B cell (primary cell): ENCODE data around the gene MAN1A1. TPM values are rescaled to one million over a fixed set of nuclear protein-coding genes. Genes with fewer than 3 reads are reported as not detected.
A peak's percentile ranks its signal among the peaks of the same experiment; 100 is the strongest.

Source experiments
- ATAC-seq: fragments of 200-7000 bp; cut with Tn5 transposase; one replicate; pipeline ENCODE4 v1.10.0; 2021; ENCODE audit warnings: low read depth, mild to moderate bottlenecking, moderate number of reproducible peaks, moderate library complexity
- CTCF ChIA-PET: fragments of 350-600 bp; sonication (Branson Sonifier 250); formaldehyde crosslinking; loops from one replicate; lab custom pipeline; 2021; ENCODE audit warnings: antibody characterized with exemption, inconsistent platforms; lab: Charles Lee
- POLR2A ChIA-PET: fragments of 350-600 bp; sonication (Branson Sonifier 250); formaldehyde crosslinking; loops from one replicate; lab custom pipeline; 2021; ENCODE audit warnings: antibody characterized with exemption; lab: Charles Lee
- DNase-seq: peaks from one replicate; pipeline ENCODE4 v3.0.0; 2013
- H2AFZ ChIP-seq: 2 replicates; pipeline ENCODE4 v1.6.1; 2012; ENCODE audit warnings: mild to moderate bottlenecking, low read depth, low read length; ENCODE audit not compliant: insufficient read depth, poor library complexity, severe bottlenecking
- H3K27ac ChIP-seq, 2 donors: 1 replicate in 1 of 2; 2 replicates in 1 of 2; pipeline ENCODE4 v1.5.1; 2012 to 2013; ENCODE audit warnings: low read length in 2 of 2, mild to moderate bottlenecking in 2 of 2, moderate library complexity in 1 of 2
- H3K27me3 ChIP-seq, 4 experiments: fragments of 200-600 bp in 1 of 4; sonication (generic) in 1 of 4; replicated peaks in 1 of 4; 1 replicate in 2 of 4; 2 replicates in 2 of 4; pipeline versions ENCODE4 v1.6.1 to v1.7.0; 2013 to 2016; ENCODE audit warnings: low read length in 3 of 4, mild to moderate bottlenecking in 2 of 4, mixed read lengths in 1 of 4, moderate library complexity in 1 of 4; ENCODE audit not compliant: insufficient read depth in 4 of 4, control insufficient read depth in 3 of 4; ENCODE audit errors: control extremely low read depth in 1 of 4
- H3K36me3 ChIP-seq, 2 experiments: replicated peaks in 1 of 2; 1 replicate in 1 of 2; 2 replicates in 1 of 2; pipeline versions ENCODE4 v1.6.1 to v1.7.1; 2013; ENCODE audit warnings: low read length in 1 of 2; ENCODE audit not compliant: insufficient read depth in 2 of 2, control insufficient read depth in 1 of 2; ENCODE audit errors: control extremely low read depth in 1 of 2, extremely low read depth in 1 of 2
- H3K4me1 ChIP-seq, 2 donors: fragments of 200-600 bp in 1 of 2; sonication (generic) in 1 of 2; 1 replicate in 1 of 2; 2 replicates in 1 of 2; pipeline versions ENCODE4 v1.5.1 to v1.6.1; 2013 to 2017; ENCODE audit warnings: low read length in 2 of 2; ENCODE audit not compliant: control insufficient read depth in 2 of 2, insufficient read depth in 2 of 2
- H3K4me2 ChIP-seq: replicated peaks from 2 replicates; pipeline ENCODE3; 2012; ENCODE audit warnings: mild to moderate bottlenecking, low read depth, low read length; ENCODE audit not compliant: poor library complexity, severe bottlenecking
- H3K4me3 ChIP-seq, 5 experiments: fragments of 200-600 bp in 1 of 5; sonication (generic) in 1 of 5; 1 replicate in 3 of 5; 2 replicates in 2 of 5; pipeline versions ENCODE4 v1.5.1 to v1.7.0; 2011 to 2016; ENCODE audit warnings: low read length in 4 of 5, mild to moderate bottlenecking in 4 of 5, low read depth in 2 of 5, control low read depth in 1 of 5, moderate library complexity in 1 of 5; ENCODE audit not compliant: insufficient read depth in 1 of 5; ENCODE audit errors: control extremely low read depth in 1 of 5, extremely low read depth in 1 of 5
- H3K79me2 ChIP-seq: fragments of 200-600 bp; sonication (generic); one replicate; pipeline ENCODE4 v1.6.0; 2016; ENCODE audit warnings: low read length; ENCODE audit not compliant: control insufficient read depth, insufficient read depth
- H3K9ac ChIP-seq: fragments of 200-600 bp; sonication (generic); 2 replicates; pipeline ENCODE4 v1.6.1; 2017; ENCODE audit warnings: mild to moderate bottlenecking, low read length, moderate library complexity
- H3K9me3 ChIP-seq, 3 donors: one replicate each; pipeline versions ENCODE4 v1.6.1 to v1.7.1; 2013; ENCODE audit warnings: low read length in 2 of 3; ENCODE audit not compliant: control insufficient read depth in 2 of 3, insufficient read depth in 1 of 3; ENCODE audit errors: control extremely low read depth in 1 of 3
- H4K20me1 ChIP-seq: 2 replicates; pipeline ENCODE4 v1.6.0; 2012; ENCODE audit warnings: mild to moderate bottlenecking, low read length; ENCODE audit not compliant: insufficient read depth, control insufficient read depth, poor library complexity, severe bottlenecking
- H3K27ac Mint-ChIP-seq: one replicate; pipeline ENCODE4 v1.8.0; 2021; ENCODE audit warnings: mixed read lengths
- H3K27me3 Mint-ChIP-seq: one replicate; pipeline ENCODE4 v1.8.0; 2021; ENCODE audit warnings: mixed read lengths
- H3K4me1 Mint-ChIP-seq: one replicate; pipeline ENCODE4 v1.8.0; 2021; ENCODE audit warnings: mixed read lengths
- H3K4me3 Mint-ChIP-seq: one replicate; pipeline ENCODE4 v1.8.0; 2021; ENCODE audit warnings: mixed read lengths
- H3K9me3 Mint-ChIP-seq: one replicate; pipeline ENCODE4 v1.8.0; 2022; ENCODE audit warnings: mixed read lengths; ENCODE audit not compliant: insufficient read depth
- CTCF ChIP-seq: fragments of 200-600 bp; IDR thresholded peaks from one replicate; pipeline ENCODE4 v1.8.0; 2022; ENCODE audit warnings: antibody characterized with exemption, mild to moderate bottlenecking
- EZH2 ChIP-seq: IDR thresholded peaks from 2 replicates; pipeline ENCODE4 v1.6.1; 2012; ENCODE audit warnings: borderline replicate concordance, low read depth, mild to moderate bottlenecking, moderate library complexity, low read length; ENCODE audit not compliant: insufficient read depth, poor library complexity, severe bottlenecking
- WGBS: methylation state at CpG from one replicate; pipeline ENCODE4 v1.1.5; 2013; ENCODE audit warnings: missing lambda C conversion rate; ENCODE audit not compliant: insufficient coverage; 5-methylcytosine and 5-hydroxymethylcytosine counted together
- intact Hi-C: fragments of 100-400 bp; cut with micrococcal nuclease; formaldehyde crosslinking; loops from one replicate; pipeline ENCODE4 v1.10.0; 2022
- polyA plus RNA-seq: library from polyadenylated mRNA; depleted of rRNA; stranded (reverse); fragments of >200 nt; gene quantifications from 2 replicates; pipeline ENCODE4 v1.2.3, GENCODE V29; 2012
- total RNA-seq, 2 donors: library from RNA; stranded (reverse); fragments of 120-200 nt in 1 of 2; gene quantifications; 1 replicate in 1 of 2; 2 replicates in 1 of 2; pipeline versions ENCODE4 v1.2.3 to v1.2.4, GENCODE V29; 2013 to 2022

Gene MAN1A1
- total and polyA plus RNA-seq, 2 donors (not counting 1 experiment from before 2014, with no cell fraction given) = 5.1 to 31.7 TPM

- H4K20me1 ChIP-seq = no peaks in the 10 kb centered on the region
- no peak for DNase-seq
- no peaks in the 10 kb centered on the region for H3K36me3 ChIP-seq
- no peak for ATAC-seq
- WGBS = no CpG with 5 or more reads among the region's 1 CpG
- no peak overlapping the region for H3K4me3 ChIP-seq
- H3K27ac ChIP-seq = peak overlapping the region; percentile 5 to 50
- POLR2A ChIA-PET = no interaction called here
- no peak overlapping the region for H2AFZ ChIP-seq
- Mint-ChIP-seq H3K4me1 (peaks cover 43% of the 10 kb centered on the region), H3K27me3 (no peaks in the 10 kb centered on the region), H3K9me3 (no peaks in the 10 kb centered on the region), H3K4me3 (no peak overlapping the region), H3K27ac (no peak overlapping the region)
- CTCF ChIA-PET = interaction anchor here (0.6 to 4.1 kb wide), 17 partner anchors 9 to 1944 kb away, joined by 3 to 23 read pairs (median 4); no protein-coding TSS in a partner anchor
- H3K9me3 ChIP-seq = no peaks in the 10 kb centered on the region
- H3K4me2 ChIP-seq = no peak overlapping the region
- H3K27me3 ChIP-seq = no peaks in the 10 kb centered on the region
- intact Hi-C loops = loop anchor here (2.0 to 5.0 kb wide), 5 partner anchors 408 to 1973 kb away; no protein-coding TSS in a partner anchor
- peaks cover 12 to 16% of the 10 kb centered on the region in 2 donors for H3K4me1 ChIP-seq
- no peak overlapping the region for H3K9ac ChIP-seq
- peaks cover 53% of the 10 kb centered on the region for H3K79me2 ChIP-seq
- TF ChIP-seq CTCF = no peak
- TF ChIP-seq EZH2 = no peak
Observed at GRCh38 chr6:119334535-119335264, 14.9 kb downstream of the MAN1A1 start.

- TF ChIP-seq EZH2 = no peak
- peak; percentile 81 for TF ChIP-seq CTCF
- Histone ChIP-seq H3K36me3 (no peaks in the 10 kb centered on the region), H3K4me2 (no peak overlapping the region), H3K4me3 (no peak overlapping the region), H3K9ac (no peak overlapping the region), H3K9me3 (no peaks in the 10 kb centered on the region), H3K4me1 (peaks cover 12 to 16% of the 10 kb centered on the region in 2 donors), H3K79me2 (peaks cover 60% of the 10 kb centered on the region), H3K27me3 (no peaks in the 10 kb centered on the region), H4K20me1 (no peaks in the 10 kb centered on the region), H2AFZ (no peak overlapping the region), H3K27ac (no peak overlapping the region)
- 60% methylated on average over 1 of the region's 3 CpGs for WGBS
- Mint-ChIP-seq H3K9me3 (no peaks in the 10 kb centered on the region), H3K4me1 (peaks cover 38% of the 10 kb centered on the region), H3K27me3 (no peaks in the 10 kb centered on the region), H3K4me3 (no peak overlapping the region), H3K27ac (no peak overlapping the region)
- CTCF ChIA-PET = interaction anchor here (0.6 to 4.1 kb wide), 18 partner anchors 10 to 1944 kb away, joined by 3 to 23 read pairs (median 4); no protein-coding TSS in a partner anchor
- intact Hi-C loops = loop anchor here (1.0 to 5.0 kb wide), 6 partner anchors 14 to 1974 kb away; no protein-coding TSS in a partner anchor
- ATAC-seq (peak; percentile 69), DNase-seq (peak; percentile 57)
- POLR2A ChIA-PET = no interaction called here
Observed at GRCh38 chr6:119333707-119334295, 15.8 kb downstream of the MAN1A1 start.
